Smooth muscle cell (in vitro differentiated cells): ENCODE results near the gene PDE3B. TPM values are rescaled to one million over a fixed set of nuclear protein-coding genes. Genes with fewer than 3 reads are reported as not detected.

Experiments used
- DNase-seq: peaks from one replicate; lab custom pipeline; 2025; ENCODE audit not compliant: unreplicated experiment; lab: John Stamatoyannopoulos, UW
- H2AFZ ChIP-seq: fragments of 200-600 bp; sonication (generic); 2 replicates; pipeline ENCODE4 v1.6.0; 2016; ENCODE audit warnings: antibody characterized with exemption, low read depth, mild to moderate bottlenecking
- H3F3A ChIP-seq: fragments of 200-600 bp; sonication (generic); 2 replicates; pipeline ENCODE4 v1.6.0; 2017; ENCODE audit warnings: antibody characterized with exemption, low read depth
- H3K27ac ChIP-seq: fragments of 200-600 bp; sonication (generic); 2 replicates; pipeline ENCODE4 v1.5.1; 2016; ENCODE audit warnings: low read depth, mild to moderate bottlenecking
- H3K27me3 ChIP-seq: fragments of 200-600 bp; sonication (generic); 2 replicates; pipeline ENCODE4 v1.6.1; 2016; ENCODE audit warnings: low read depth, mild to moderate bottlenecking
- H3K36me3 ChIP-seq: fragments of 200-600 bp; sonication (generic); 2 replicates; pipeline ENCODE4 v1.5.1; 2016; ENCODE audit warnings: low read depth
- H3K4me1 ChIP-seq: fragments of 200-600 bp; sonication (generic); 2 replicates; pipeline ENCODE4 v1.5.1; 2016; ENCODE audit warnings: low read depth
- H3K4me2 ChIP-seq: fragments of 200-600 bp; sonication (generic); 2 replicates; pipeline ENCODE4 v1.6.0; 2016; ENCODE audit warnings: mild to moderate bottlenecking
- H3K4me3 ChIP-seq: fragments of 200-600 bp; sonication (generic); 2 replicates; pipeline ENCODE4 v1.5.1; 2016; ENCODE audit warnings: mild to moderate bottlenecking
- H3K79me2 ChIP-seq: fragments of 200-600 bp; sonication (generic); 2 replicates; pipeline ENCODE4 v1.6.0; 2016; ENCODE audit warnings: low read depth, mild to moderate bottlenecking
- H3K9ac ChIP-seq: fragments of 200-600 bp; sonication (generic); 2 replicates; pipeline ENCODE4 v1.6.0; 2016; ENCODE audit warnings: low read depth
- H3K9me3 ChIP-seq: fragments of 200-600 bp; sonication (generic); replicated peaks from 2 replicates; pipeline ENCODE4 v1.5.1; 2016; ENCODE audit warnings: low read depth
- H4K20me1 ChIP-seq: fragments of 200-600 bp; sonication (generic); 2 replicates; pipeline ENCODE4 v1.6.0; 2016; ENCODE audit warnings: low read depth
- WGBS: methylation state at CpG from one replicate; pipeline ENCODE4 v1.1.7; 2016; ENCODE audit warnings: low lambda C conversion rate; 5-methylcytosine and 5-hydroxymethylcytosine counted together
- polyA plus RNA-seq: library from polyadenylated mRNA; unstranded; fragments of >200 nt; fragmentation: Nextera tagmentation; extraction: Ambion mirVana; gene quantifications from 2 replicates; pipeline ENCODE4 v1.2.1, GENCODE V29; 2016
- total RNA-seq: library from RNA; depleted of rRNA; stranded (reverse); fragments of >200 nt; gene quantifications from 2 replicates; pipeline ENCODE4 v1.2.3, GENCODE V29; 2014
- TF ChIP-seq, protein P1 (sequence below): fragments of 200-600 bp; sonication (generic); IDR thresholded peaks from 2 replicates; pipeline ENCODE4 v1.5.1; 2017; ENCODE audit warnings: borderline replicate concordance, mild to moderate bottlenecking, antibody characterized with exemption; ENCODE audit not compliant: insufficient read depth, poor library complexity, severe bottlenecking

PDE3B gene
- total and polyA plus RNA-seq, 2 experiments from 2014 or later, result 1.7 to 1.8 TPM

DNA sequence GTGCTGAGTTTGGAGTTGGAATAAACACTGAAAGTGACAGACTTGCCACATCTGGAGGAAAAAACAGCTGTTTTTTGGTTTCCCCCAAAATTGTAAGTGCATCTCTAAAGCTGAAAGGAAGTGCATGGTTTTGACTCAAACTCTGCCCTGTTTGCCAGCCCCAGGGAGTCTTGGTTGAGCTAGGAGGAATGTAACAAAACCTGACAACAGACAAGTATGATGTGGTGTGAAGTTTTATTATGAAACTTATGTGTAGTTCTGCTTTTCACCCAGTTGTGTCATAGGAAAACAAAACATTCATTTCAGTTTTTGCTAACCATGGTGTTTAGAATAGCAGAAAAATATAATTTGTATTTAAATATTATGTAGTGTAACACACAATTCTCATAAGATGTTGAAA is 31.7 kb upstream of the PDE3B start:
- Histone ChIP-seq H3K9me3 (no peaks in the 10 kb centered on the region), H3K4me2 (no peak overlapping the region), H3K79me2 (no peaks in the 10 kb centered on the region), H3K4me1 (no peaks in the 10 kb centered on the region), H3K27ac (no peak overlapping the region), H3K4me3 (no peak overlapping the region), H4K20me1 (no peaks in the 10 kb centered on the region), H2AFZ (no peak overlapping the region), H3F3A (no peaks in the 10 kb centered on the region), H3K27me3 (no peaks in the 10 kb centered on the region), H3K36me3 (no peaks in the 10 kb centered on the region), H3K9ac (no peak overlapping the region)
- TF ChIP-seq, protein P1, sequence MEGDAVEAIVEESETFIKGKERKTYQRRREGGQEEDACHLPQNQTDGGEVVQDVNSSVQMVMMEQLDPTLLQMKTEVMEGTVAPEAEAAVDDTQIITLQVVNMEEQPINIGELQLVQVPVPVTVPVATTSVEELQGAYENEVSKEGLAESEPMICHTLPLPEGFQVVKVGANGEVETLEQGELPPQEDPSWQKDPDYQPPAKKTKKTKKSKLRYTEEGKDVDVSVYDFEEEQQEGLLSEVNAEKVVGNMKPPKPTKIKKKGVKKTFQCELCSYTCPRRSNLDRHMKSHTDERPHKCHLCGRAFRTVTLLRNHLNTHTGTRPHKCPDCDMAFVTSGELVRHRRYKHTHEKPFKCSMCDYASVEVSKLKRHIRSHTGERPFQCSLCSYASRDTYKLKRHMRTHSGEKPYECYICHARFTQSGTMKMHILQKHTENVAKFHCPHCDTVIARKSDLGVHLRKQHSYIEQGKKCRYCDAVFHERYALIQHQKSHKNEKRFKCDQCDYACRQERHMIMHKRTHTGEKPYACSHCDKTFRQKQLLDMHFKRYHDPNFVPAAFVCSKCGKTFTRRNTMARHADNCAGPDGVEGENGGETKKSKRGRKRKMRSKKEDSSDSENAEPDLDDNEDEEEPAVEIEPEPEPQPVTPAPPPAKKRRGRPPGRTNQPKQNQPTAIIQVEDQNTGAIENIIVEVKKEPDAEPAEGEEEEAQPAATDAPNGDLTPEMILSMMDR, result no peak
- no peak for DNase-seq

GRCh38 chr11:14612694-14613093 is 30.9 kb upstream of the PDE3B start:
- 100% methylated on average over 2 of the region's 2 CpGs for WGBS
- Histone ChIP-seq H4K20me1 (no peaks in the 10 kb centered on the region), H3F3A (no peaks in the 10 kb centered on the region), H3K9me3 (no peaks in the 10 kb centered on the region), H3K4me2 (no peak overlapping the region), H3K4me1 (no peaks in the 10 kb centered on the region), H3K4me3 (no peak overlapping the region), H3K79me2 (no peaks in the 10 kb centered on the region), H3K27me3 (no peaks in the 10 kb centered on the region), H3K27ac (no peak overlapping the region), H2AFZ (no peak overlapping the region), H3K36me3 (no peaks in the 10 kb centered on the region), H3K9ac (no peak overlapping the region)
- DNase-seq, result no peak
- TF ChIP-seq, protein P1, result no peak

DNA sequence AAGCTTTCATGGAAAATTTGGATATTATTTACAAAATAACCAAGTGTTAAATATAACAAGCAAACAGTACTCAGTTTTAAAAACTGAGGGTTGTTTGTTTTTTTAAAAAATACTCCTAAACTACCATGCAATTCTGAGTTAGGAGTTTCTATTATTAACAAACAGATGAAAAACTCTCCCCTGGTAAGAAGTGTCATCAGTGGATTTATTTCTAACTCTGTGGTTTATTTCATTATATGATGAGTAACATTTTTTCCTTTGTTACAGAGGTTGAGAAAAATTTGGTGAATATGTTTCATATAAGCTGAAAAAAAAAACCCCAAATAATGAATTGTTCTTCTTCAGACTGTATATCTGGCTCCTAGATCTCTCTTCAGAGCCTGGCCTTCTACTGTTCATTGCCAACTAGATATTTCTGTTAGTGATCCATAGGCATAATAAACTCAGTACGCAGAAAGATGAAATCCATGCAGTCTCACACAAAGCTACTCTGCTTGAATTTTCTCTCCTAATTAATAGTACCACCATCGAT is 29.4 kb upstream of the PDE3B start:
- TF ChIP-seq, protein P1, result no peak
- no peaks in the 10 kb centered on the region for H3K79me2 ChIP-seq
- H4K20me1 ChIP-seq, result no peaks in the 10 kb centered on the region
- no peak overlapping the region for H3K4me2 ChIP-seq
- no peaks in the 10 kb centered on the region for H3K27me3 ChIP-seq
- H2AFZ ChIP-seq, result no peak overlapping the region
- no peaks in the 10 kb centered on the region for H3K4me1 ChIP-seq
- H3K27ac ChIP-seq, result no peak overlapping the region
- H3K4me3 ChIP-seq, result no peak overlapping the region
- no peaks in the 10 kb centered on the region for H3K36me3 ChIP-seq
- H3K9me3 ChIP-seq, result no peaks in the 10 kb centered on the region
- DNase-seq, result no peak
- H3K9ac ChIP-seq, result no peak overlapping the region
- H3F3A ChIP-seq, result no peaks in the 10 kb centered on the region
- 98% methylated on average over 2 of the region's 2 CpGs for WGBS
